Ascending aorta (tissue), 2 donors: Measurements from ENCODE around the gene GHRH. TPM values are rescaled to one million over a fixed set of nuclear protein-coding genes. Genes with fewer than 3 reads are reported as not detected.

Experiments used
- DNase-seq, 2 donors: peaks; one replicate each; pipeline ENCODE4 v3.0.0-alpha.2; 2019; ENCODE audit warnings: low spot score in 2 of 2
- H3K27ac ChIP-seq, 2 donors: fragments of 200-600 bp; sonication (generic); one replicate each; pipeline ENCODE4 v1.5.1; 2016 to 2017; ENCODE audit warnings: mild to moderate bottlenecking in 1 of 2
- H3K27me3 ChIP-seq: fragments of 200-600 bp; sonication (generic); one replicate; pipeline ENCODE4 v1.5.1; 2017
- H3K36me3 ChIP-seq, 2 donors: fragments of 200-600 bp; sonication (generic); one replicate each; pipeline ENCODE4 v1.5.1; 2016
- H3K4me1 ChIP-seq, 2 donors: fragments of 200-600 bp; sonication (generic); one replicate each; pipeline ENCODE4 v1.5.1; 2016 to 2017; ENCODE audit warnings: mild to moderate bottlenecking in 1 of 2
- H3K4me3 ChIP-seq, 2 donors: fragments of 200-600 bp; sonication (generic); one replicate each; pipeline ENCODE4 v1.5.1; 2016 to 2017; ENCODE audit warnings: mild to moderate bottlenecking in 1 of 2
- H3K9me3 ChIP-seq, 2 donors: fragments of 200-600 bp; sonication (generic); one replicate each; pipeline ENCODE4 v1.5.1; 2016
- intact Hi-C: fragments of 100-400 bp; cut with DNase I; formaldehyde crosslinking; loops from one replicate; pipeline ENCODE4 v1.15.1; 2023
- total RNA-seq: library from RNA; depleted of rRNA; stranded (reverse); fragments of >200 nt; gene quantifications from one replicate; pipeline ENCODE4 v1.1.0, GENCODE V29; 2016
- TF ChIP-seq, protein P1 (sequence below), 3 experiments: fragments of 200-600 bp in 2 of 3; fragments of 450-650 bp in 1 of 3; sonication (generic) in 2 of 3; IDR thresholded peaks; one replicate each; pipeline ENCODE4 v1.5.1; 2016 to 2019; ENCODE audit warnings: antibody characterized with exemption in 3 of 3, mild to moderate bottlenecking in 1 of 3, moderate library complexity in 1 of 3

GHRH gene
- total RNA-seq, 1 donor from 2014 or later, result not detected

DNA sequence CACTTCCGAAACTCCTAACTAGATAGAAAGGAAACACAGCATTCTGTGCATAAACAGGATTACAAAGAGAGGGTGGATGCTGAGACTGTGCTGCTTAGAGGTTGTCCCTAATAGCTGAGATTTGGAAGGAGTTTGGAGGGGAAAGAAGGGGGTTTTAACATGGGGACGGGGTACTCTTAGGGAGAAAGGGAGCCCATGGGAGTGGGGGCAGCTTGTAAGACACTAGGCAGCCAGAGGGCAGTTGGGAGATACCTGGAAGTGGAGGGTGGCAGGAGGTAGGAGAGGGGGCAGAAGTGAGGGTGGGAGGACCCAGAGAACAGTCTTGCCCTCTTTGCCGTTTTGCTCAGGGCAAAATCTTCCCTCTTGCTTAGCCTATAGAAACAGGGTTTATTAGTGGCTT lies 44.2 kb upstream of the GHRH start:
- TF ChIP-seq, protein P1, sequence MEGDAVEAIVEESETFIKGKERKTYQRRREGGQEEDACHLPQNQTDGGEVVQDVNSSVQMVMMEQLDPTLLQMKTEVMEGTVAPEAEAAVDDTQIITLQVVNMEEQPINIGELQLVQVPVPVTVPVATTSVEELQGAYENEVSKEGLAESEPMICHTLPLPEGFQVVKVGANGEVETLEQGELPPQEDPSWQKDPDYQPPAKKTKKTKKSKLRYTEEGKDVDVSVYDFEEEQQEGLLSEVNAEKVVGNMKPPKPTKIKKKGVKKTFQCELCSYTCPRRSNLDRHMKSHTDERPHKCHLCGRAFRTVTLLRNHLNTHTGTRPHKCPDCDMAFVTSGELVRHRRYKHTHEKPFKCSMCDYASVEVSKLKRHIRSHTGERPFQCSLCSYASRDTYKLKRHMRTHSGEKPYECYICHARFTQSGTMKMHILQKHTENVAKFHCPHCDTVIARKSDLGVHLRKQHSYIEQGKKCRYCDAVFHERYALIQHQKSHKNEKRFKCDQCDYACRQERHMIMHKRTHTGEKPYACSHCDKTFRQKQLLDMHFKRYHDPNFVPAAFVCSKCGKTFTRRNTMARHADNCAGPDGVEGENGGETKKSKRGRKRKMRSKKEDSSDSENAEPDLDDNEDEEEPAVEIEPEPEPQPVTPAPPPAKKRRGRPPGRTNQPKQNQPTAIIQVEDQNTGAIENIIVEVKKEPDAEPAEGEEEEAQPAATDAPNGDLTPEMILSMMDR (IDR thresholded peaks at IDR 0.05), result no peak
- Histone ChIP-seq H3K4me1 (peaks cover 7 to 29% of the 10 kb centered on the region in 2 donors), H3K4me3 (no peak overlapping the region), H3K36me3 (peaks cover 24 to 27% of the 10 kb centered on the region in 2 donors), H3K27me3 (no peaks in the 10 kb centered on the region), H3K9me3 (no peaks in the 10 kb centered on the region), H3K27ac (peak overlapping the region; percentile 76 to 92)
- intact Hi-C loops, result no loop called here
- DNase-seq, result no peak

DNA sequence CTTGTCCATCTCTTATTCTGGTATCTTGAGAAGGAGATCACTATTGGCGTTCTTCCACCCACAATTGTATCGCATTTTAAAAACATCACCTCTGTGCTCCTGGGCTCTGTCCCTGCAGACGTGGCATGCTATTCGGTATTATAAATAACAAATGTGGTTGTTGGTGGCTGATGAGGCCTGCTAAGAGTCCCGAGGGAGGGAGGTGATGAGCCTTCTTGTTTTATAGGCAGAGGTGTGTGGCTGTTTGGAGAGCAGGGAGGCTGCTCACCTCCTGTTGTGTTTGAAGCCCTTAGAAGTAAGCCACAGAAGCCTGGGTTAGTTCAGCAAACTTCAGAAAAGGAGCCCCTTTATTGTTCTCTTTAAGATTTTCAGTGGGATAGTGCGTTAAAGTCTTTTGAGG lies 43.5 kb upstream of the GHRH start:
- Histone ChIP-seq H3K4me3 (no peak overlapping the region), H3K36me3 (peaks cover 17 to 21% of the 10 kb centered on the region in 2 donors), H3K27ac (peak overlapping the region; percentile 76 to 92), H3K27me3 (no peaks in the 10 kb centered on the region), H3K4me1 (peaks cover 7 to 29% of the 10 kb centered on the region in 2 donors), H3K9me3 (no peaks in the 10 kb centered on the region)
- DNase-seq, result no peak
- TF ChIP-seq, protein P1 (IDR thresholded peaks at IDR 0.05), result no peak
- intact Hi-C loops, result no loop called here

DNA sequence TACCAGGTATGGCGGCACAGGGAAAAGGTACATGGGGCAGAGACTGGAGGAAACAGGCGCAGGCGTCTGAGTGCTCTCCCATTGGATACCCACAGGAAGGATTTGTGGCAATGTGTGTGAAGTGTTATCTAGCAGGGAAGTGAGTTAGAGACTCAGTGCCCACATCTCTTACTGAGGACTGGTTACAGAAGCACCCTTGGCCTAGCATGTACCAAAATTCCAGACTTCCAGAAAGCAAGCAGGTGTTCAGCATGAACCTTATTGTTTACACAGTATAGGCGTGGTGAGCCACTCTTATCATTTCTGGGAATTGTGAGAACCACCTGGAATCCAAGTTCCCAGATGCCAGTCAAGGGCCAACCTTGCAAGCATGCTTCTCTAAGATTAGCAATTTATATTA lies 42.0 kb upstream of the GHRH start:
- H3K27ac ChIP-seq, result peak overlapping the region; percentile 76 to 92
- no peak overlapping the region for H3K4me3 ChIP-seq
- TF ChIP-seq, protein P1 (IDR thresholded peaks at IDR 0.05), result no peak
- H3K27me3 ChIP-seq, result no peaks in the 10 kb centered on the region
- intact Hi-C loops, result no loop called here
- peaks cover 6 to 21% of the 10 kb centered on the region in 2 donors for H3K36me3 ChIP-seq
- no peak for DNase-seq
- no peaks in the 10 kb centered on the region for H3K9me3 ChIP-seq
- peaks cover 8 to 41% of the 10 kb centered on the region in 2 donors for H3K4me1 ChIP-seq

DNA sequence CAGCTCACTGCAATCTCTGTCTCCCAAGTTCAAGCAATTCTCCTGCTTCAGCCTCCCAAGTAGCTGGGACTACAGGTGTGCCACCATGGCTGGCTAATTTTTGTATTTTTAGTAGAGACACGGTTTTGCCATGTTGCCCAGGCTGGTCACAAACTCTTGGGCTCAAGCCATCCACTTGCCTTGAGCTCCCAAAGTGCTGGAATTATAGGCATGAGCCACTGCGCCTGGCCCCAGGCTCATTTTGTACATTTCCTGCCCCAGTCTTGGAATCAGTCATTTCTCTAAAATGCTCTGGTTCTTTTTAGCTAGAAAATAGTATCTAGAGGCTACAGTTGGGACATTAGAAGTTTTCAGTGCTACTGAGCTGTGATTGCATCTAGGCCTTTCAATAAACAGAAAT lies 41.4 kb upstream of the GHRH start:
- TF ChIP-seq, protein P1 (IDR thresholded peaks at IDR 0.05), result no peak
- intact Hi-C loops, result no loop called here
- DNase-seq, result peak in 1 of 2 donors; percentile 75
- Histone ChIP-seq H3K4me3 (no peak overlapping the region), H3K9me3 (no peaks in the 10 kb centered on the region), H3K27me3 (no peaks in the 10 kb centered on the region), H3K4me1 (peaks cover 10 to 47% of the 10 kb centered on the region in 2 donors), H3K27ac (peak overlapping the region; percentile 76 to 92), H3K36me3 (peaks cover 6 to 21% of the 10 kb centered on the region in 2 donors)

DNA sequence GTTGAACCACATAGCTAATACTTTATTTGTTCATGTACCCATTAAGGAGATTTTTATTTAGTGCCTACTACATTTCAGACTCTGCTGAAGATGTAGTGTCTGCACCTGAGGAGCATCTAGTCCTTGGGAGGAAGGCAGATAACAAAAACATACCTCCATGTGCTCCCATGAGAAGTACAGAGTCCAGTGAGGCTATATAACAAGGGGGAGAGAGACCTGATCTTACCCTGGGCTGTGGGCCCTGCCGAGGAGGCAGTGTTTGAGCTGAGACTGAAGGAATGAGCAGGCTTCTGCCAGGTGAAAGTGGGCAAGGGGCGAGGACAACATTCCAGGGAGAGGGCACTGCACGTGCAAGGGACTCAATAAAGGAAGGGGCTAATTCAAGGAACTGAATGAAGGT lies 39.9 kb upstream of the GHRH start:
- intact Hi-C loops, result no loop called here
- TF ChIP-seq, protein P1 (IDR thresholded peaks at IDR 0.05), result no peak
- H3K4me1 ChIP-seq, result peaks cover 10 to 46% of the 10 kb centered on the region in 2 donors
- H3K27me3 ChIP-seq, result no peaks in the 10 kb centered on the region
- H3K27ac ChIP-seq, result peak overlapping the region; percentile 76 to 92
- H3K9me3 ChIP-seq, result no peaks in the 10 kb centered on the region
- peaks cover 6 to 19% of the 10 kb centered on the region in 2 donors for H3K36me3 ChIP-seq
- H3K4me3 ChIP-seq, result no peak overlapping the region
- no peak for DNase-seq

DNA sequence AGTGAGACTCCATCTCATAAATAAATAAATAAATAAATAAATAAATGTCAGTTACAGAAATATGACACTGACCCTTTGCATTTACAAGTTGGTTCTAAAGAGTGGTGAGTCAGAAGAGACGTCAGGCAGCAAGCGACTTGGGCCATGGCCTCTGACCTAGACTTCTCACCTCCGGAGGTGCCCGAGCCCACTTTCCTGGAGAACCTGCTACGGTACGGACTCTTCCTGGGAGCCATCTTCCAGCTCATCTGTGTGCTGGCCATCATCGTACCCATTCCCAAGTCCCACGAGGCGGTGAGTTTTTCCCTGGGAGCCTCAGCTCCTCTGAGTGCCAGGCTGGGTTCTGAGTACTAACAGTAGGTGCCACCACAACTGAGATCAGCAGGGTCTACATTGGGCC lies 39.5 kb upstream of the GHRH start:
- peaks cover 6 to 19% of the 10 kb centered on the region in 2 donors for H3K36me3 ChIP-seq
- H3K4me1 ChIP-seq, result peaks cover 8 to 46% of the 10 kb centered on the region in 2 donors
- H3K9me3 ChIP-seq, result no peaks in the 10 kb centered on the region
- peak overlapping the region; percentile 76 to 92 for H3K27ac ChIP-seq
- intact Hi-C loops, result no loop called here
- no peak for DNase-seq
- TF ChIP-seq, protein P1 (IDR thresholded peaks at IDR 0.05), result no peak
- H3K27me3 ChIP-seq, result no peaks in the 10 kb centered on the region
- no peak overlapping the region for H3K4me3 ChIP-seq
